NCI-H2029 treated with DMSO at 0.1 percent for 48 hours (cell line): ENCODE measurements around the gene PPP1R14D.
"Not testable (repeated sequence)": the region's sequence is repeated elsewhere in the genome, so short reads cannot be mapped to it uniquely, and the experiment has no call there.

Source experiments
- DNase-seq: peaks from one replicate; lab custom pipeline; 2025; lab: John Stamatoyannopoulos, UW

The PPP1R14D gene

GRCh38 chr15:40828447-40829036, at the start of gene PPP1R14D:
Gene PPP1R14D (minus strand): TSS chr15:40828708. CDS start chr15:40828641, 67 bp downstream.
- no peak for DNase-seq

GRCh38 chr15:40877694-40878093, 49.2 kb upstream of the PPP1R14D start:
- no peak for DNase-seq

GRCh38 chr15:40875991-40876730, 47.7 kb upstream of the PPP1R14D start:
- DNase-seq = no peak

- DNase-seq = no peak
These were observed 45.4 kb upstream of the PPP1R14D start, which contains the start of gene RHOV for GRCh38 chr15:40873694-40874561. Gene RHOV (minus strand): TSS chr15:40874234. CDS start chr15:40874139, 95 bp downstream.

- no peak for DNase-seq
These were observed 44.5 kb upstream of the PPP1R14D start for GRCh38 chr15:40872791-40873693.

GRCh38 chr15:40871749-40872617, 43.5 kb upstream of the PPP1R14D start:
- DNase-seq = no peak

- no peak for DNase-seq
These were observed 42.2 kb upstream of the PPP1R14D start for GRCh38 chr15:40870716-40871115.

- no peak for DNase-seq
These were observed 41.2 kb upstream of the PPP1R14D start for GRCh38 chr15:40869686-40870085.

GRCh38 chr15:40867199-40867598, 38.7 kb upstream of the PPP1R14D start:
- no peak for DNase-seq

GRCh38 chr15:40863660-40864270, 35.3 kb upstream of the PPP1R14D start:
- no peak for DNase-seq

- DNase-seq = not testable (repeated sequence)
These were observed 32.6 kb upstream of the PPP1R14D start for GRCh38 chr15:40861147-40861546.

- no peak for DNase-seq
These were observed 30.8 kb upstream of the PPP1R14D start for GRCh38 chr15:40859206-40859851.

- DNase-seq = no peak
These were observed 30.2 kb upstream of the PPP1R14D start for GRCh38 chr15:40858706-40859105.

GRCh38 chr15:40857601-40858341, 29.3 kb upstream of the PPP1R14D start:
- no peak for DNase-seq

- no peak for DNase-seq
These were observed 28.2 kb upstream of the PPP1R14D start for GRCh38 chr15:40856746-40857145.

GRCh38 chr15:40855706-40856234, 27.3 kb upstream of the PPP1R14D start:
- DNase-seq = no peak

GRCh38 chr15:40854161-40854560, 25.7 kb upstream of the PPP1R14D start:
- no peak for DNase-seq

GRCh38 chr15:40853241-40853890, 24.9 kb upstream of the PPP1R14D start:
- no peak for DNase-seq
